HG03066 (cell line): ENCODE measurements around the gene SCAANT1.

Experiments used
- ATAC-seq: cut with Tn5 transposase; IDR thresholded peaks from one replicate; pipeline ENCODE4 v1.9.1; 2021; ENCODE audit warnings: low read depth; ENCODE audit not compliant: unreplicated experiment

The SCAANT1 gene

DNA sequence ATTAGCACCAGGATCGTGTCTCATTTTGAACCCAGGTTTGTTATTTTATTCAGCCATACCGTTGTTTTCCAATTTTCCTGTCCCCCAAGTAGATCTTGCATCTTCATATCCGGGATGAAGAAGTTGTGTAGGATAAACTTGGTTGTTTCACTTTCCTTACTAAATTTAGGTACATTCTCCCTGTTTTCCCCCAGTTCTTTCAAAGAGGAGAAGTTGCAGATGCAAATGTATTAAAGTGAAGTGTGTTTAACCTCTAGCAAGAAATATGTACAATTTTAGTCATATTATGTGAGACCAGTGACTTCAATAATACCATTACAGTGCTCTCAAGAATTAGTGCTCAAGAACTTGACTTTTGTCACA is 47.2 kb downstream of the SCAANT1 start:
- ATAC-seq = no peak

DNA sequence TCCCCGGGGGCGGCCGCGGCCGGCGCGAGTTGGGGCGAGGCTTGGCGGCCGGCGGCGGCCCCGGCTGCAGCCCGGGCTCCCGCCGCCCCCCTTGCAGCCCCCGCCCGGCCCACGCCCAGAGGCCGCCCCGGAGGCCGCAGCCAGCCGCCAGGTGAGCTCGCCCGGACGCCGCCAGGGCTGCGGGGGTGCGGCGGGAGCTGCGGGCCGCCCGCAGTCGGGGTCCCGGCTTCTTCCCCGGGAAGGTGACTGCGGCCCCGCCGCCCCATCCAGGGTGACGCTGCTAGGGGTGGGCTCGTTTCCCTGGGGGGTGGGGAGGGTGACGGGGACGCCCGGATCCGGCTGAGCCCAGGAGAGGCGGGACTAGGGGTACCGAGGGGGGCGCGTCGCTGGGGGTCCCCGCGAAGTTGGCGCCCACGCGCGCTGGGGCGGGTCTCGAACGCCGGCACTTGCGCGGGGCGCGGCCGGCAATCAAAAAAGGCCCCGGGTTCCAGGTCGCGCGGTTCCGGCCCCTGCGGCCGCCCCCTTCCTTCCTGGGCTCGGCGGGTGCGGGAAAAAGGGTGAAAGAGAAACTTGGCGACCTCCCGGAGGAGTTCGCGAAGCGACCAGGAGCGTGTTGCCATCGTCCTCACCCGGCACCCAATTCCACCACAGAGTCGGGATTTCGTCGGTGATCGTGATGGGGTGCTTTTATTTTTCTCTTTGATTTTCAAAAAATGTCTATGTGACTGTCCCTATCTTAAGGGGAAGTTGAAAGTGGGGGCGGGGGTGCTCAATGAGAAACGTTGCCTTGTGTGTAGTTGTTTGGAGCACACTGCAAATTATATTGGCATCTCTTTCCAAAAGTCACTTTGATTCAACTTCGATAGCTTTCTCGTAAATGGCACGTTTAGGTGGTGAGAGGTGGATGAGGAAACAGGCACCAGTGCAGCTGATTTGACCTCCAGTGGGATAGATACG is 47.9 kb downstream of the SCAANT1 start:
- ATAC-seq = peak; percentile 40

DNA sequence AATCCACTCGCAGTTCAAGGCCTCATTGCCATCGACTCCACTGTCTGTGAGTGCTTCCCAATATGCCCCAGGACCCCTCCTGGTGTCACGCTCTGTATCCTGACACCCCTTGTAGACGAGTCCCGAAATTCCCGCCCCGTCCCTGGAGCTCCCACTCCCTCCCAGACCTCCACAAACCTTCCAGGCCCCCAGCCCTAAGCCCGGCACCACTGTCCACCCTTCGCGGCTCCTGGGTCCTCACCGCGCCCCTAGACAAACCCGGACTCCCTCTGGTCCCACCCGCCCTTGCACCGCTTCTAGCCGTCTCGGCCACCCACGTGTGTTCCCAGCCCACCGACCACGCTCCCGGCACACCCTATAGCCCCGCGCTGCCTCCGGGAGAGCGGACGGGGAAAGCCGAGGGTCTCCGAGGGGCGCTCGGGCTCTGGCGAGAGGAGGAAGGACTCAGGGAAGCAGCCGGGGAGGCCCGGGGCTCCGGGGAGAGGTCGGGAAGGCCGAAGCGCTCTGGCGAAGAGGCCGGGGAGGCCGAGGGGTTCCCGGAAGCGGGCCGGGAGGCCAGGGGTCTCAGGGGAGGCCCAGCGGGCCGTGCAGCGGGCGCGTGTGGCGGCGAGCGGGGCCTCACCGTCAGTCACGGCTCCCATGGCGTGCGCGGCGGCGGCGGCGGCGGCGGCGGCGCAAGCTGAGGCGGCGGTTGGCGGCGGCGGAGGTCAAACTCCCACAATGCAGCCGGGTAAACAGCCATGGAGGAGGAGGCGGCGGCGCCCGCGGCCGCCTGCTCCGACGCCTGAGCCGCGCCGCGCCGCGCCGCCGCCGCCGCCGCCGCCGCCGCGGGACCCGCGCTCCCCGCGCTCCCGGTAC is 48.8 kb downstream of the SCAANT1 start, which contains the start of the genes ATXN7 and THOC7:
ATXN7 (plus strand) TSS at position 718 of the 858 bp plus-strand sequence. CDS start 48,732 bp downstream, outside the sequence.
THOC7 (minus strand) TSS at position 656 of the 858 bp plus-strand sequence; CDS start at position 641, 15 bp downstream.
- peak; percentile 63 for ATAC-seq

DNA sequence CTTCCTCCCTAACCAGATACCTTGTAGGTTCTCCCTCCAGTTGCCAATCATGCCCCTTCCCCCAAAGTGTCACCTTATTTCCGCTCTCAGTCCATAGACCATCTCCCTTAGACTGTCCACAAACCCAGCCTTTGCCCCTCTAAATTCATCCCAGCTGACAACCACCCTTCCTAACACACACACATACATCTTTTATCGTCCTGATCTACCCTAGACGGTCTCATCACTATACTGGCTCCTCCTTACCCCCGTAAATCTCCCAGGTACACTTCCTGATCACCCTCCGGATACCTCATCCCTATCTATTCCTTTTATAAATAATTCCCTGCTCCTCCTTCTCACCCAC is 49.4 kb downstream of the SCAANT1 start:
- ATAC-seq = peak; percentile 1
